ENCODE results near the gene BTBD7. TPM values are rescaled to one million over a fixed set of nuclear protein-coding genes. Genes with fewer than 3 reads are reported as not detected.
A peak's percentile ranks its signal among the peaks of the same experiment; 100 is the strongest.

The BTBD7 gene
- total and polyA plus RNA-seq, 2 experiments from 2014 or later, result 14.8 to 25.8 TPM

- Histone ChIP-seq H3K79me2 (peaks cover 89% of the 10 kb centered on the region), H3K27ac (peak overlapping the region; percentile 23), H3K36me3 (replicated peaks; ENCODE audit: insufficient read depth, low read depth) (no peaks in the 10 kb centered on the region), H3K4me3 (no peak overlapping the region), H3K9me2 (replicated peaks; ENCODE audit: insufficient read depth) (no peaks in the 10 kb centered on the region), H3K4me1 (ENCODE audit: insufficient read depth) (peaks cover 24% of the 10 kb centered on the region), H3K4me2 (no peak overlapping the region), H2AFZ (no peak overlapping the region), H3K9me3 (ENCODE audit: low read depth) (no peaks in the 10 kb centered on the region), H3K27me3 (no peaks in the 10 kb centered on the region), H4K20me1 (ENCODE audit: insufficient read depth, poor library complexity, severe bottlenecking) (peaks cover 21% of the 10 kb centered on the region)
- 65% methylated on average over 3 of the region's 3 CpGs for WGBS (ENCODE audit: low lambda C conversion rate, missing lambda C conversion rate)
- DNase-seq (ENCODE audit: low spot score), result no peak
- TF ChIP-seq EZH2 (IDR thresholded peaks at IDR 0.05; ENCODE audit: borderline replicate concordance), result no peak
- TF ChIP-seq CTCF (IDR thresholded peaks at IDR 0.05; ENCODE audit: poor library complexity), result no peak
- no peak for TF ChIP-seq EZH2phosphoT487 (IDR thresholded peaks at IDR 0.05; ENCODE audit: low read depth, severe bottlenecking, unreplicated experiment)
These were observed 29.2 kb downstream of the BTBD7 start for GRCh38 chr14:93303659-93304058.

GRCh38 chr14:93302688-93303581 is 29.9 kb downstream of the BTBD7 start:
- H3K27me3 ChIP-seq, result no peaks in the 10 kb centered on the region
- H3K9me2 ChIP-seq (replicated peaks; ENCODE audit: insufficient read depth), result no peaks in the 10 kb centered on the region
- no peak for TF ChIP-seq EZH2 (IDR thresholded peaks at IDR 0.05; ENCODE audit: borderline replicate concordance)
- no peak for TF ChIP-seq EZH2phosphoT487 (IDR thresholded peaks at IDR 0.05; ENCODE audit: low read depth, severe bottlenecking, unreplicated experiment)
- TF ChIP-seq CTCF (IDR thresholded peaks at IDR 0.05; ENCODE audit: poor library complexity), result no peak
- peaks cover 21% of the 10 kb centered on the region for H4K20me1 ChIP-seq (ENCODE audit: insufficient read depth, poor library complexity, severe bottlenecking)
- peak overlapping the region; percentile 90 for H3K27ac ChIP-seq
- no peak overlapping the region for H3K4me3 ChIP-seq
- no peaks in the 10 kb centered on the region for H3K9me3 ChIP-seq (ENCODE audit: low read depth)
- H3K4me2 ChIP-seq, result no peak overlapping the region
- no peak overlapping the region for H2AFZ ChIP-seq
- peaks cover 24% of the 10 kb centered on the region for H3K4me1 ChIP-seq (ENCODE audit: insufficient read depth)
- 95% methylated on average over 12 of the region's 12 CpGs for WGBS (ENCODE audit: low lambda C conversion rate, missing lambda C conversion rate)
- no peak for DNase-seq (ENCODE audit: low spot score)
- no peaks in the 10 kb centered on the region for H3K36me3 ChIP-seq (replicated peaks; ENCODE audit: insufficient read depth, low read depth)
- peaks cover 91% of the 10 kb centered on the region for H3K79me2 ChIP-seq

GRCh38 chr14:93301821-93302447 is 30.9 kb downstream of the BTBD7 start:
- Histone ChIP-seq H3K27me3 (no peaks in the 10 kb centered on the region), H3K9me3 (ENCODE audit: low read depth) (no peaks in the 10 kb centered on the region), H3K4me2 (peak overlapping the region; percentile 22), H3K79me2 (peaks cover 91% of the 10 kb centered on the region), H2AFZ (no peak overlapping the region), H4K20me1 (ENCODE audit: insufficient read depth, poor library complexity, severe bottlenecking) (peaks cover 16% of the 10 kb centered on the region), H3K9me2 (replicated peaks; ENCODE audit: insufficient read depth) (no peaks in the 10 kb centered on the region), H3K4me3 (no peak overlapping the region), H3K36me3 (replicated peaks; ENCODE audit: insufficient read depth, low read depth) (no peaks in the 10 kb centered on the region), H3K4me1 (ENCODE audit: insufficient read depth) (peaks cover 24% of the 10 kb centered on the region), H3K27ac (peak overlapping the region; percentile 90)
- WGBS (ENCODE audit: low lambda C conversion rate, missing lambda C conversion rate), result 52% methylated on average over 6 of the region's 6 CpGs
- TF ChIP-seq CTCF (IDR thresholded peaks at IDR 0.05; ENCODE audit: poor library complexity) (no peak), EZH2phosphoT487 (IDR thresholded peaks at IDR 0.05; ENCODE audit: low read depth, severe bottlenecking, unreplicated experiment) (no peak), EZH2 (IDR thresholded peaks at IDR 0.05; ENCODE audit: borderline replicate concordance) (no peak)
- DNase-seq (ENCODE audit: low spot score), result peak; percentile 51
